Stimulated activated CD8-positive, alpha-beta memory T cell treated with anti-CD3 and anti-CD28 coated beads, Interleukin-4, amount 100 ng/mL, for 48 hours (primary cell): ENCODE data around the gene KRTAP1-1.
"Not testable (repeated sequence)": the region's sequence is repeated elsewhere in the genome, so short reads cannot be mapped to it uniquely, and the experiment has no call there.

ENCODE experiments used
- DNase-seq: peaks from one replicate; pipeline ENCODE4 v3.0.0-alpha.2; 2020

The KRTAP1-1 gene

GRCh38 chr17:41054556-41054955 lies 13.3 kb upstream of the KRTAP1-1 start:
- DNase-seq: not testable (repeated sequence)

GRCh38 chr17:41054025-41054424 lies 12.8 kb upstream of the KRTAP1-1 start:
- no peak for DNase-seq

GRCh38 chr17:41052566-41052965 lies 11.3 kb upstream of the KRTAP1-1 start:
- no peak for DNase-seq

- DNase-seq: no peak
Measured at GRCh38 chr17:41049110-41049509, 7.9 kb upstream of the KRTAP1-1 start.

DNA sequence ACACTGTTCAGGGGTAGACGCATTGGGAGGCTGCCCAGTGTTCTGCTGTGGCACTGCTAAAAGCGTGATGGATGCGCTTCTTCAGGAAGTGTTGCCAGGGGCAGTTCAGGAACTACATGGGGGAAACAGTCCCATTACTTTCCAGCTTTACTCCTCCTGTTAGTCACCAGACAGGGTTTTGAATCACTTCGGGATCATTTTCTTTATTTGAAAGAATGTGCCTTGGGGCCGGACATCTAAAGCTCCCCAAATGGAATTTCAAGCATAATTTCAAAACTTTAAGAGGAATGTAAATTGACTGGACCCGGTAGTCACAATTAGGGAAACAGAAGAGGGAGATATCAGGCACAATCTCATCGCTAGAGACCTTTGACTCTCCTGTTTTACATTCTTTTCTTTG lies 7.2 kb upstream of the KRTAP1-1 start:
- no peak for DNase-seq

DNA sequence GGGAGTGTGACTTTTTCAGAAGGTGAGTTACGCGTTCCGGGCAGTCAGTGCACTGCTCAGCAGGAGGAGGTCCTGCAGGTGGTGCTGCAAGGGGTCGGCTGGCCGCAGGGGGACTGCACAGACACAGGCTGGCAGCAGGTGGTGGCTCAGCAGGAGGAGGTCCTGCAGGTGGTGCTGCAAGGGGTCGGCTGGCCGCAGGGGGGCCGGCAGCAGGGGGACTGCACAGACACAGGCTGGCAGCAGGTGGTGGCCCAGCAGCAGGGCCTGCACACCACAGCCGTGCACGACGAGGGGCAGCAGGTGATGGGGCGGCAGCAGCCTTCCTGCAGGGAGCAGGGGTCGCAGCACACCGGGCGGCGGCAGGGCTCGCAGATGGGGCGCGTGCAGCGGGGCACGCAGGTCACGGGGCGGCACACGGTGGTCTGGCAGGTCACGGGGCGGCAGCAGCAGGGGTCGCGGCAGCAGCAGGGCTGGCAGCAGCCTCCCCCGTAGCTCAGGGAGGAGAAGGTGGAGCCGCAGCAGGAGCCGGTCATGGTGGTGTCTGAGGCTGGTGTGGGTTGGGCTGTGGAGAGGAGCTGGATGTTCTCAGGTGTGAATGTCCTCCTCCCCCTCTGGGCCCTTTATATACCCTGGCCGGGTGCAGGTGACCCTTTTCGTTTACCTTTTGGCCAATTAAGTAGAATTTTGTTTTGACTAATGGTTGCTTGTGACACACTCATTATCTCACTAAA lies 5.7 kb upstream of the KRTAP1-1 start, which contains the start of gene KRTAP2-1:
KRTAP2-1 (minus strand) TSS at position 582 of the 731 bp plus-strand sequence; CDS start at position 533, 49 bp downstream.
- DNase-seq: not testable (repeated sequence)

DNA sequence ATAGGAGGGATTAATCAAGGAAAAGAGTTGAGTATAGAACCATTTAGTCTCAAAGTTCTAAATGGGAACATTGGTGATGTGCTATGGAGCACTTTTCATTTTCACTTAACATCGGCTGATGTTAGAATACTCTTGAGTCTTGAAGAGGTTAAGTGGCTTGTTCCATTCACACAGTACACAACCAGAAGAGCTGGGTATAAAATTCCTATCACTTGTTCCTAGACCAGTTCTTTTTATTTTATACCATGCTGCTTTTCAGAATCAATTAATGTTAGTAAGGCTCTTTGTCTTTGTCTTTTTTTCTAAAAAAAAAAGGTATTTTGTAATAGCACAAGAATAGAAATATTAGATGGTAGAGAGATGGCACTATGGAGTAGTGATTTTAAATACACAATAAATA lies 1.7 kb upstream of the KRTAP1-1 start:
- no peak for DNase-seq

- DNase-seq: no peak
Measured at GRCh38 chr17:41037853-41038350, 3.3 kb downstream of the KRTAP1-1 start.

- DNase-seq: not testable (repeated sequence)
Measured at GRCh38 chr17:41034346-41034935, 6.8 kb downstream of the KRTAP1-1 start, which contains the start of gene KRTAP1-3. TSS of gene KRTAP1-3 (minus strand) at chr17:41034874. CDS start at chr17:41034821, 53 bp downstream.

DNA sequence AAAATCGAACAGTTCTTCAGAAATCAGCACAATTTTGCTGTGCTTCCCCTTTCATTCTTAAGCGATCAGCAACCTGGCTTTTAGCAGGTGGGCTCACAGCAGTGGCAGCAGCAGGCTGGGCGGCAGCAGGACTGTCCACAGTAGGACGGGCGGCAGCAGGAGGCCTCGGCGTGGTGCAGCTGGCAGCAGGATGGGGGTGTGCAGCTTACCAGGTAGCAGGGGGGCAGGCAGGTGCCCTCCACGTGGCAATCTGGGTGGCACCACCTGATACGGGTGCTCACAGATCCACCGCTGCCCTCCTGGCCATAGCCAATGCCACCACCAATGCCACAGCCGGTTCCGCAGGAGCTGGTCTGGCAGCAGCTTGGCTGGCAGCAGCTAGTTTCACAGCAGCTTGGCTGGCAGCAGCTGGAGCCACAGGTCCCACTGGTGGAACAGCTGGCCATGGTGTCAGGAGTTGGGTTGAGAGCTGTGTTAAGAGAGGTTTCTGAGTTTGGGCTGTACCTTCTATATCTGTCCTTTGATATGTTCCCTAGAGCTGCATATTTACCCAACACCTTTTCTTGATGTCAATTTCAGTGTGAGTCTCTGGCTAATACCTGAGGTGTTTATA lies 11.5 kb downstream of the KRTAP1-1 start, which contains the start of gene KRTAP1-4:
KRTAP1-4 (minus strand) TSS at position 563 of the 613 bp plus-strand sequence; CDS start at position 446, 117 bp downstream.
- no peak for DNase-seq

DNA sequence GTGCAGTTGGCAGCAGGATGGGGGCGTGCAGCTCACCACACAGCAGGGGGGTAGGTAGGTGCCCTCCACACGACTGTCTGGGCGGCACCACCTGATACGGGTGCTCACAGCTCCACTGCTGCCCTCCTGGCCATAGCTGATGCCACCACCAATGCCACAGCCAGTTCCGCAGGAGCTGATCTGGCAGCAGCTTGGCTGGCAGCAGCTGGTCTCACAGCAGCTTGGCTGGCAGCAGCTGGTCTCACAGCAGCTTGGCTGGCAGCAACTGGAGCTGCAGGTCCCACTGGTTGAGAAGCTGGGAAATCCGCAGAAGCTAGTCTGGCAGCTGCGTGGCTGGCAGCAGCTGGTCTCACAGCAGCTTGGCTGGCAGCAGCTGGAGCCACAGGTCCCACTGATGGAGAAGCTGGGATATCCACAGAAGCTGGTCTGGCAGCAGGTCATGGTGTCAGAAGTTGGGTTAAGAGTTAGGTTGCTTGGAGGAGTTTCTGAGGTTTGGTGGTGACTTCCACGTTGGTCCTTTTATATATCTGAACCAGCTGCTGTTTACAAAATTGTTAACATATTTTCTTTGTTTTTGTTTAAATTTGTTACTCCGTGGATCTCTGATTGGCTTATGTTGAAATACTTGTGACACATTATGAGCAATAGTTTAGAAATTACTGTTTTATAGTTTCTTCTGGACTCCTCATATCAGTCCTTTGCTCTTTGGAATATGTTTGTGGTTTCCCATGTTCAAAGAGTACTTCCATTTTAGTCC lies 14.4 kb downstream of the KRTAP1-1 start, which contains the start of gene KRTAP1-5:
KRTAP1-5 (minus strand) TSS at position 494 of the 757 bp plus-strand sequence; CDS start at position 441, 53 bp downstream.
- no peak for DNase-seq

DNA sequence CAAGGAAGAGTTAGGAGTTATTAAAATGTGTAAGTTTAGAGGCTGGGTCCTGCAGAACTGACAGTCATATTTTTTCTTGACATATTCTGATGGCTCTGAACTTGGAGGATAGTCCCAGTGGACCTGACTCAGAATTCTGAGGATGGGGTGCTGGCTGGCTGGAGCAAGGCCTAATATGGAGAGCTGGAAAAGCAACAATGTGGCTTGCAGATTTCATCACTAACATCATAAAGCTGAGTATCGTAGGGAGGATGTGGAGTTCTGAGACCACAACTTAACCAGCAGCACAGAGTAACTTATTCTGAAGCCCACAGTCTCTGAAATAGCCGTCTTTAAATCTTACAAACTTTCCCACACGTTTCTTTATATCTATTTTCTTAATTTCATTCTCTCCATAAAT lies 16.6 kb downstream of the KRTAP1-1 start:
- no peak for DNase-seq

- no peak for DNase-seq
Measured at GRCh38 chr17:41020336-41020735, 20.9 kb downstream of the KRTAP1-1 start.

DNA sequence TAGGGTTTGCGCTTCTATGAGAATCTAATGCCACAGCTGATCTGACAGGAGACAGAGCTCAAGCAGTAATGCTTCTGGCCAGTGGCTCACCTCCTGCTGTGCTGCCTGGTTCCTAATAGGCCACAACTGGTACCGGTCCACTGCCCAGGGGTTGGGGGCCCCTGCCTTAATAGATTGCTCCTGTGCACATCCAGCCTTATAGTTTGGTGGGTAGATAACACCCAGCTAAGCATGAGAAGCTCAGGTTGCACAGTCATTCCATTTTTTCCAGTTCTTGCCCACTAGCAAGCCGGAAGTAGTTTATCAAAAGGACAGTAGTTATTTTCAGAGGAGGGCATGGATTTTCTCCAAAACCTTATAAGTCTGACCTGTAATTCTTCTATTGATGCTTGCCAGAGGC lies 21.8 kb downstream of the KRTAP1-1 start:
- DNase-seq: no peak

GRCh38 chr17:41018541-41018940 lies 22.7 kb downstream of the KRTAP1-1 start:
- DNase-seq: no peak

DNA sequence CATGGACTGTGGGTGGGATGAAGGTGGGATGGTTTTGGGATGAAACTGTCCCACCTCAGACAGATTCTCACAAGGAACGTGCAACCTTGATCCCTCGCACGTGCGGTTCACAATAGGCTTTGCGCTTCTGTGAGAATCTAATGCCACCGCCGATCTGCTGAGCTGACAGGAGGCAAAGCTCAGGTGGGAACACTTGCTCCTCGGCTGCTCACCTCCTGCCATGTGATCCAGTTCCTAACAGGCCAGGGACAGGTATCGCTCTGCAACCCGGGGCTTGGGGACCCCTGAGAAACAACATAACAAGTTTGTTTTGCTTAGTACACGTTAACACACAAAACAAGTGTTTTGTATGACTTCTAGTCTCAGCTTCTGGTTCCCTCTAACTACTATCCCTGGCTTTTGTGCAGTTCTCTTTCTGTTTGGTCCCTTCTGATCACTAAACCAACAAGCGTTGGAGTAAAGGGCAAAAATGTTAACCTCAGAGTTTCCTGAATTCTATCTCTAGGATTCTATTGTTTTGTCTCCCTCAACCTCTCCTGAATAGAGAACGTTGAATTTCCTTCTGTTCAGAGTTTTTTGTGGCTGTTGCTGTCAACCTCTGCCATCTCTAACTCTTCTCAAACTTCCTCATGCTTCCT lies 24.6 kb downstream of the KRTAP1-1 start:
- DNase-seq: no peak

DNA sequence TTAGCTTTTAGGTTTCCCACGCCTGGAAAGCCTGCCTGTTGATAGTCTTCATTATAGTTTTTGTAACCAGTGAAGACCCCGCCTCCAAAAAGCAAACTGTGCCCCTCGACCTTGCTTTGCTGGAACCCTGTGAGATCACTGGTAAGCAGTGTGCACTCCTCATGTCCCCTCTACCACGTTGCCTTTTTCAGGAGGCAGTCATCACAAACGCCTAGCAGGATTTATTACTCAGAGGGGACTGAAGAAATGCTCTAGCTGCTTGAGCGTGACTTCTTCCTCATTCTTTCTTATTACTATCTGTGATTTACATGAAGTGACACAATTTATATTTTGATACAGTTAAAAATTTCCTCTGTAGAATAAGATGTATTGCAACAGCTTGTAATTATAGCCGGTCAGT lies 25.8 kb downstream of the KRTAP1-1 start:
- no peak for DNase-seq

DNA sequence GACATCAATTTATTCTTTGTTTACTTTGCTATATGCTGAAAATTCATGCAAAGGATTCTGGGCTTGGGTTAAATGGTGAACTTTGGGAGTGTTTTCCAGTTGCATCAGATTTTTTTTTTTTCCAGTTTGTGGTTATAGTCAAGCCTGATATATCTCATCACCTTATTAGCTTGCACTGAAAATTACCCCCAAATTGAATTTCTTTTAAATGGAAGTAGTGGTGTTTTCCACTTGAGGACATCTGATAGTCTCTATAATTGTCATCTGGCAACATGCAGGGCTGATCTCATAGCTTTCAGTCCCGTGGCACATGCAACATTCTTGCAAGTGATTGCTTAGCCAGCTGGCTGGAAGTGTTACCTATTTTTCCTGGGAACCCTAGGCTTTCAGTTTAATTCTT lies 27.6 kb downstream of the KRTAP1-1 start:
- no peak for DNase-seq

DNA sequence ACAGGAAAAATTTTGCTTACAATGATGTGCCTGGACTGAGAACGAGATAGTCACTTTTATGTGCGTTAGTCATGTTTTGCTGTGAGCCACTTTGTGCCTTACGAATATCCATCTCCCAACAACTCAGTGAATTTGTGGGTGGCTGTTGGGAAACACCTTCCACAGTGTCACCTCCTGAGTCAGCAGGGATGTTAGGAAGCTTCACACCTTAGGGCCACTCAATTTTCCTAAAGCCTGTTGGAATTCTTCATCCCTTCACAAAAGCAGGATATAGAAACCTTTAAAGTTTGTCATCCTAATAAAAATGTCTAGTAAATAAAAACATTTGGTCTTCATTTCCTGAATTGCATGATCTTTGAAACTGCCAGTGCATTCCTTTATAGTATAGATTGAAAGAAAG lies 28.1 kb downstream of the KRTAP1-1 start:
- no peak for DNase-seq

GRCh38 chr17:41012326-41013120 lies 28.7 kb downstream of the KRTAP1-1 start:
- DNase-seq: no peak

DNA sequence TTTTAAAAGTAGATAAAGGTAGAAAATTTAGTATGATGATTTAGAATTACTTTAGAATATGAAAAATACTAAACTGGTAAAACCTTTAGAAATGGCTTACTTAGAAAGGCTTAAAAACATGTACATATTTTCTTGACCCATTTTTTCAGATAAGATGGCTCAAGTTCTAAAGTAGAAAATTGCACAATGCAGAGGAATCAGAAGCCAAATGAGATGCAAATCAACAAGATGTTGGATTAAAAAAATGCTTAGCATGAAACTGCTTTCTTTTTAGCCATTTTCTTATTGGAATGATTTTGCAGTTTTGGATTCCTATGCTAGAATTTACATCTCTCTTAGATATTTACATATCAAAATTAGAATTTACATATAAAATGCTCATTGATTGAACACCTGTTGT lies 30.8 kb downstream of the KRTAP1-1 start:
- DNase-seq: no peak
